ENCODE measurements around the gene MPPED1.

Gene MPPED1

DNA sequence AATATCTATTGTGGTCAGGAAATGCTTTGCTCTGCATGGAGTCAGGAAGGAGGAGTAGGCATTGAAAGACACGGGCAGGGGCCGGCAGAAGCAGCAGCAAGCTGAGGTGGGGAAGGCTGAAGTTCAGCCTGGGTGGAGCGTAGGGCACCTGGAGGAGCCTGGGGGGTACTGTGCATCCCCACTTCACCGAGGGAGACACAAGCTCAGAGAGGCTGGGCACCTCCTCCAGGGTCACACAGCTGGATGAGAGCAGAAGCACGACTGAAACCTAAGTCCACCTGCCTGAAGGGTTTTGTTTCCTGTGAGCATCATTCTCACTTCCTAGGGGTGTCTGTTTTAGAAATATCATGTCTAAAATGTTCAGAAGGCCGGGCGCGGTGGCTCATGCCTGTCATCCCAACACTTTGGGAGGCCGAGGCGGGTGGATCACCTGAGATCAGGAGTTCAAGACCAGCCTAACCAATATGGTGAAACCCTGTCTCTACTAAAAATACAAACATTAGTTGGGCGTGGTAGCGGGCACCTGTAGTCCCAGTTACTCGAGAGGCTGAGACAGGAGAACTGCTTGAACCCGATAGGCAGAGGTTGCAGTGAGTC is 138.3 kb downstream of the MPPED1 start:
- DNase-seq, result no peak

DNA sequence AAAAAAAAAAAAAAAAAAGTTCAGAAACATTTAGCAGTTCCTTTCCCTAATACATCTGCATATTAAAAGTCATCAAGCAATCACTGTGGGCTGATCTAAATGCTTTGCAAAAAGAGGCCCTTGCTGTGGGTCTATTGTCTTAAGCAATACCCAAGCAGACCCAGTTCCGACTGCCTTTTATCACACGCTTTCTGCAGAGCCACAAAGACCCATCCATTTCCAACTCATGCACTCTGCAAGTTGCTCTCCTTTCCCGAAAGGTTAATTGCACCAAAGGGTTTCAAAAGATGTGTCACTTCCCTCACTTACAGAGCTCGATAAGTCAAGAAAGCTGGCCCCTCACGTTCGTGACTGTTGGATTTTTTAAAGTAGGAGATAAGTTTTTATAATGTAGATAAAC is 138.9 kb downstream of the MPPED1 start:
- DNase-seq, result no peak

DNA sequence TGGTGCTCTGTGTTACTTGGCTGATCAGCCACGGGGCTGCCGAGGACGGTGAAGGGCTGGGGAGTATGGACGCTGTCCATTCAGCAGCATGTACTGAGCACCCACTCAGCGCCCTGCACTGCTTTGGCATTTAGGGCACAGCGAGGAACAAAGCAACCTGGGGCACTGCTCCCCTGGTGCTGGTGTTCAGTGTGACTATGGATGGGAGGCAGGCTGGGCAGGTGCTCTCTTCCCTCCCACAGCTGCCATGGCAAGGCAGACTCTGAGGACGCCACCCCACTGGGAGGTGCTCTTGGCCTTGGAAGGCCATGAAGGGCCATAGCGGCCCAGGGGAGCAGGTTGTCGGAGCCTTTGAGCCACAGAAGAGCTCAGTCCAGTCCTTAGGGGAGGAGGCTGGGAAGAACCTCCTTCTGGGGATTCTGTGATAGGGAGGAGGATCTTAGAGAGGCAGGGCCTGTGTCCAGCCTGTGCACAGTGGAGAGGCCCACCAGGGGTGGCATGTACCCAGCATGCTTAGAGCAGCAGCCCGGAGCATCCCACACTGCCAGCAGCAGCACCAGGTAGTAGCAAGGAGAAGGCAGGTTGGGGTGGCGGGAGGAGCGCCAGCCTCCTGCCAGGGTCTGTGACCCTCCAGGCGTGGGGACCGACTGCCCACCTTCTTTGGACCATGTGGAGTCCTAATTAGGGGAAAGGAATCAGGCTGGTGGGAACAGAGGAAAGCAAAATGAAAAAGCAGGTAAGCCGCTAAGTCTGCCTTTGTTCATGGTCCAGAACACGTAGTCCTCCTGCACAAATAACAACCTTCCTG is 141.8 kb downstream of the MPPED1 start:
- DNase-seq, result no peak

DNA sequence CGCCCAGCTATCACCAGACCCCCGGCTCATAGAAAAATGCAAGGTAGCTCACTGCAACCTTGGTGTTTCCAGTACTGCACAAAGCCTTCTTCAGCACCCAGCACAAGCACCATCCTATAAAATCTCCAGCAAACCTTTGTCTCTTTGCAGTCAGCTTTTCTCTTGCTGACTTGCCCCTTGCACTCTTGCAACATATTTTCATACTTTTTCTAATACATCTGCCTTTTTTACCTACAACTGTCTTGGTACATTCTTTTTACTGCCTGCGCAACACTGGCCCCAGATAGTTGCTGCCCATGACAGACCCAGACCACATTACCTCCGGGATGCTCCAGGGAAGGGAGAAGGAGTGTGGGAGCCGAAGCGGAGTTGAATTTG is 142.4 kb downstream of the MPPED1 start:
- no peak for DNase-seq

DNA sequence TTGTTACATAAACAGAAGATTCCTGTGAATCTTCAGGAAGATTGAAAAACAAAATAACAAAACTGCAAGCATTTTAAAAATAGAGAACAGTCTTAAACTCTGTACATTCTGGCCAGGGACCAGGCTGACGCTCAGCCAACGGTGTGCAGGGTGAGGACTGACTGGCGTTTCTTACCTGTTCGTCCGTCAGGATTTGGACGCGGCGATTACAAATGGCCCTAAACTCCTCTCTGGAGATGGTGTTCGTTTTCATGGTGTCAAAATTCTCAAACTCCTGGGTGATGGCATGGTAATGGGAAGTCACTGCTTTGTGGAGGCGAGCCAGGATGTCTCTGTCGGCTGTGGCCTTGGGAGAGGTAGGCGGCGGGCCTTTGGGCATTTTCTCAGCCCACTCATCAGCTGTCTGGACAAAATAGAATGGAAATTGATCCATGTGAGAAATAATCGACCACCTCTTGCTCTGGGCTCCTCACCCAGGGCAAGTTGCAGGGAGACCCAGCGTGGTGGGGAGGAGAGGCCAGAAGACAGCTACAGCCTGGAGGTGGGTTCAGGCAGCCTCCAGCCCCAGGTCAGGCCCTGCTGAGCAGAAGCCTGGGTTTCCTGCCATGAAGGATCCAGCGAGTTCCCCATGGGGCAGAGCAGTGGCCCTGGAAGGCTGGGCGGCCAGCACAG is 143.0 kb downstream of the MPPED1 start:
- DNase-seq, result no peak

DNA sequence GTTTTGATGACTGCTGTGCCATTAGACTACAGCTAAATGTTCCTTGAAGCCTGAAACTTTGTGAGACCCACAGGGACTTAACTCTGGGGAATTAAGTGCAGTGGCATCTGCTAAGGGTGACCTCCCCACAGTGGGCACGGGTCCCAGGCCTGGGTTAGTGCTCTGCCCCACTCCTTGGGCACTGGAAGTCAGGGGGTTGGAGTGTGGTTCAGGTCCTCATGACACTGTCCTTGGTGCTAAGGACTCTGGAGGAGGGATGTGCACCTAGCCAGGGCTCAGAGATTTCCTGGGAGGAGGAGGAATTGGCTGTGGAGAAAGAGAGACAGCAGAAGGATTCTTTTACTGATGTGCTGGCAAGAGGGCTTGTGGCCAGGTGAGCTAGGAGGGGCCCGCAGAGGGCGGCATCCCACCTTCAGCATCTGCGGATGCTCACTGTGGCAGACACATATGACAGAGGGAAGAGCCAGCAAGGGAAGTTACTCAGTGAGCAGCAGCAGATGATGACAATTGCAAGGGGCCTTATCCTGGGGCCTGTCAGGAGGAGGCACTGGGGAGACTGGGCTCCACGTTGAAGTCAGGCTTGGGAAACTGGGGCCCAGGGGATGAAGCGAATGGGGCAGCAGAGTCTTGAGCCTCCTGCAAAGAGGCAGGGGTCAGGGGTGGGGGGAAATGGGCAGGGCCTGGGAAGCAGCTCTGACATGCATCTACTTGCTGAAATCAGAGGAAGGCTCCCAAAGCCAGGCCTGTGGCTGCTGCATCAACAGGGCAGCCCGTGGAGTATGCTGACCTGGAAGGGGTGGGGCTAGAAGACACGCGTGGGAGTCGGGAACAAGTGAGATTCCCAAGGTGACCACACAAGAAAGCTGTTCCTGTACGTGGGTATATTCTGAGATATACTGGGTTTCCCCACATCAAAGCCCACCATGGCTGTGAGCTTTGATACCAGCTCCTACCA is 144.0 kb downstream of the MPPED1 start:
- DNase-seq, result no peak

Measured in stimulated activated CD4-positive, alpha-beta T cell treated with anti-CD3 and anti-CD28 coated beads, Interleukin-4, amount 100 ng/mL, for 4 hours (primary cell).